ENCODE data around the gene KLHL36.

DNA sequence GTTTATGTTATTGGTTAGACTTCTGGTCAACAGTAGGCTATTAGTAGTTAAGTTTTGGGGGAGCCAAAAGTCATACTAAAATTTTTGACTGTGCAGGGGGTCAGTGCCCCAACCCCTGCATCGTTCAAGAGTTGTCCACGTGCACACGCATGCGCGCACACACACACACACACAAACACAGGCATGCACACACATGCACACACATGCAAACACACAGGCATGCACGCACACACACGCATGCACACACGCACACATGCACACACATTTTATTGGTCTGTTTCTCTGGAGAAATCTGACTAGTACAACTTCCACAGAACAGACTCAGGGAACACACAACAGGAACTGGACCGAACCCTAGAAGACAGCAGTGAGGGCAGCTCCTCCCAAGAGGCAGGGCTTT, 27.1 kb downstream of the KLHL36 start:
- TF ChIP-seq, protein P1, sequence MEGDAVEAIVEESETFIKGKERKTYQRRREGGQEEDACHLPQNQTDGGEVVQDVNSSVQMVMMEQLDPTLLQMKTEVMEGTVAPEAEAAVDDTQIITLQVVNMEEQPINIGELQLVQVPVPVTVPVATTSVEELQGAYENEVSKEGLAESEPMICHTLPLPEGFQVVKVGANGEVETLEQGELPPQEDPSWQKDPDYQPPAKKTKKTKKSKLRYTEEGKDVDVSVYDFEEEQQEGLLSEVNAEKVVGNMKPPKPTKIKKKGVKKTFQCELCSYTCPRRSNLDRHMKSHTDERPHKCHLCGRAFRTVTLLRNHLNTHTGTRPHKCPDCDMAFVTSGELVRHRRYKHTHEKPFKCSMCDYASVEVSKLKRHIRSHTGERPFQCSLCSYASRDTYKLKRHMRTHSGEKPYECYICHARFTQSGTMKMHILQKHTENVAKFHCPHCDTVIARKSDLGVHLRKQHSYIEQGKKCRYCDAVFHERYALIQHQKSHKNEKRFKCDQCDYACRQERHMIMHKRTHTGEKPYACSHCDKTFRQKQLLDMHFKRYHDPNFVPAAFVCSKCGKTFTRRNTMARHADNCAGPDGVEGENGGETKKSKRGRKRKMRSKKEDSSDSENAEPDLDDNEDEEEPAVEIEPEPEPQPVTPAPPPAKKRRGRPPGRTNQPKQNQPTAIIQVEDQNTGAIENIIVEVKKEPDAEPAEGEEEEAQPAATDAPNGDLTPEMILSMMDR (conservative IDR thresholded peaks at IDR 0.05; ENCODE audit: low read depth, low read length), result no peak
- TF ChIP-seq EZH2 (IDR thresholded peaks at IDR 0.05; ENCODE audit: borderline replicate concordance, low read depth, low read length, poor library complexity, severe bottlenecking), result no peak

Measured in A673 (cell line).